ENCODE data around the gene FHL1.

Gene FHL1

GRCh38 chrX:136126371-136126770 lies 21.0 kb upstream of the FHL1 start:
- Histone ChIP-seq H3K36me3 (replicated peaks) (no peaks in the 10 kb centered on the region), H3K4me3 (ENCODE audit: low read depth, low read length) (no peak overlapping the region), H3K27ac (no peak overlapping the region), H3K27me3 (replicated peaks) (no peaks in the 10 kb centered on the region)
- no peak for TF ChIP-seq CTCF (IDR thresholded peaks at IDR 0.05; ENCODE audit: low read depth, low read length, missing control alignments)
- DNase-seq = no peak
- in situ Hi-C loops (cut with HindIII; ENCODE audit: low pct_ligation_motif_present, low sequenced_read_pairs) = no loop called here

GRCh38 chrX:136126872-136127406 lies 20.4 kb upstream of the FHL1 start:
- Histone ChIP-seq H3K36me3 (replicated peaks) (no peaks in the 10 kb centered on the region), H3K27ac (no peak overlapping the region), H3K27me3 (replicated peaks) (no peaks in the 10 kb centered on the region), H3K4me3 (ENCODE audit: low read depth, low read length) (no peak overlapping the region)
- no peak for TF ChIP-seq CTCF (IDR thresholded peaks at IDR 0.05; ENCODE audit: low read depth, low read length, missing control alignments)
- in situ Hi-C loops (cut with HindIII; ENCODE audit: low pct_ligation_motif_present, low sequenced_read_pairs) = no loop called here
- DNase-seq = peak; percentile 24

- TF ChIP-seq CTCF (IDR thresholded peaks at IDR 0.05; ENCODE audit: low read depth, low read length, missing control alignments) = no peak
- Histone ChIP-seq H3K27me3 (replicated peaks) (no peaks in the 10 kb centered on the region), H3K36me3 (replicated peaks) (no peaks in the 10 kb centered on the region), H3K4me3 (ENCODE audit: low read depth, low read length) (no peak overlapping the region), H3K27ac (no peak overlapping the region)
- in situ Hi-C loops (cut with HindIII; ENCODE audit: low pct_ligation_motif_present, low sequenced_read_pairs) = no loop called here
- no peak for DNase-seq
These were observed 18.6 kb upstream of the FHL1 start for GRCh38 chrX:136128743-136129142.

GRCh38 chrX:136130931-136131833 lies 16.2 kb upstream of the FHL1 start:
- H3K27ac ChIP-seq = peak overlapping the region; percentile 19
- TF ChIP-seq CTCF (IDR thresholded peaks at IDR 0.05; ENCODE audit: low read depth, low read length, missing control alignments) = no peak
- in situ Hi-C loops (cut with HindIII; ENCODE audit: low pct_ligation_motif_present, low sequenced_read_pairs) = no loop called here
- H3K4me3 ChIP-seq (ENCODE audit: low read depth, low read length) = no peak overlapping the region
- DNase-seq = peak; percentile 79
- H3K27me3 ChIP-seq (replicated peaks) = no peaks in the 10 kb centered on the region
- H3K36me3 ChIP-seq (replicated peaks) = no peaks in the 10 kb centered on the region

GRCh38 chrX:136138939-136139338 lies 8.4 kb upstream of the FHL1 start:
- DNase-seq = no peak
- no peak for TF ChIP-seq CTCF (IDR thresholded peaks at IDR 0.05; ENCODE audit: low read depth, low read length, missing control alignments)
- Histone ChIP-seq H3K4me3 (ENCODE audit: low read depth, low read length) (no peak overlapping the region), H3K27ac (no peak overlapping the region), H3K27me3 (replicated peaks) (no peaks in the 10 kb centered on the region), H3K36me3 (replicated peaks) (no peaks in the 10 kb centered on the region)
- in situ Hi-C loops (cut with HindIII; ENCODE audit: low pct_ligation_motif_present, low sequenced_read_pairs) = no loop called here
